ENCODE measurements around the gene KHDRBS2. TPM values are rescaled to one million over a fixed set of nuclear protein-coding genes. Genes with fewer than 3 reads are reported as not detected.

KHDRBS2 gene
- total RNA-seq, 2 experiments from 2014 or later = not detected

DNA sequence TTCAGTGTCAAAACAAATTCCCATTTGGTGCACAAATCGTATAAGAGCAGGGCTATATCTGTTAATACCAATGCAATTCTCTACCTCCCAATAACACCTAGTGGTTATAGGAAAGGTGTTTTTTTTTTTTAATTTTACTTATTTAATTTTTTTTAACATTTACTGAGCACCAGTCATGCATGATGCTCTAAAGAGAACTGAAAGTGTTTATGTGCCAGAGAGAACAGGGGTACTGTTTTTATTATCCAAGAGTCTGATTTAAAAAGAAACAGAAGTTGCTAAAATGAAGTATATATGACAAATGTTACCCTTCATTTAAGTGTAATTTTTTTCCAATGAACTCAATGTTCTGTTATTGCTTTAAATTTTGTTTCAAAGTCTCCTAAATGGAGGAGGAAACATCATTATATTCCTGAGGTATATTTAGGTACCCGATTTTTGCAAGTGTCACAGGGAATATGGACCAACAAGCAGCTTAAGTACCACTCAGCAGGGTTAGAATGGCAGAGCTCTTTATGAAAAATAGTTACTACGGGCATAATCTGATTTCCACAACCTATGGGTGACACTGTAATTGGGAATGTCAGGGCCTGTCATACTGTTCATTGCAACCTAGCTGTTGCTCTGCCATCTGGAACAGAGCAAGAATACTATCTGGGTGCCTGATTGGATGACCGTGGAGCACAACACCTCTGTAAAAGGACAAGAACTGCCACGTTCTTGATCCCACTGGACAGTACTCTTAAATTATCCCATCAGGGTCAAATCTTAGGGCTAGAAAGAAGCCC lies 195.4 kb downstream of the KHDRBS2 start:
- Mint-ChIP-seq H3K9me3 (peaks cover 20% of the 10 kb centered on the region), H3K36me3 (ENCODE audit: low read depth) (no peaks in the 10 kb centered on the region), H3K4me3 (no peak overlapping the region), H3K27ac (no peak overlapping the region), H3K27me3 (no peaks in the 10 kb centered on the region), H3K4me1 (ENCODE audit: low read depth) (no peaks in the 10 kb centered on the region)
- no peak overlapping the region for H3K27ac ChIP-seq (ENCODE audit: low read depth in 1 of 2, low read length in 2 of 2)
- no peaks in the 10 kb centered on the region for H3K4me1 ChIP-seq (ENCODE audit: insufficient read depth, low read length)
- ATAC-seq (ENCODE audit: poor library complexity) (no peak), DNase-seq (no peak)
- no peak overlapping the region for H3K4me3 ChIP-seq (ENCODE audit: low read length)
- H3K27me3 ChIP-seq (ENCODE audit: control insufficient read depth in 1 of 2, insufficient read depth in 2 of 2, low read length in 2 of 2) = no peaks in the 10 kb centered on the region
- intact Hi-C loops (cut with DNase I, micrococcal nuclease) = no loop called here
- ChIA-PET POLR2A (no interaction called here), CTCF (no interaction called here)
- TF ChIP-seq, protein P1, sequence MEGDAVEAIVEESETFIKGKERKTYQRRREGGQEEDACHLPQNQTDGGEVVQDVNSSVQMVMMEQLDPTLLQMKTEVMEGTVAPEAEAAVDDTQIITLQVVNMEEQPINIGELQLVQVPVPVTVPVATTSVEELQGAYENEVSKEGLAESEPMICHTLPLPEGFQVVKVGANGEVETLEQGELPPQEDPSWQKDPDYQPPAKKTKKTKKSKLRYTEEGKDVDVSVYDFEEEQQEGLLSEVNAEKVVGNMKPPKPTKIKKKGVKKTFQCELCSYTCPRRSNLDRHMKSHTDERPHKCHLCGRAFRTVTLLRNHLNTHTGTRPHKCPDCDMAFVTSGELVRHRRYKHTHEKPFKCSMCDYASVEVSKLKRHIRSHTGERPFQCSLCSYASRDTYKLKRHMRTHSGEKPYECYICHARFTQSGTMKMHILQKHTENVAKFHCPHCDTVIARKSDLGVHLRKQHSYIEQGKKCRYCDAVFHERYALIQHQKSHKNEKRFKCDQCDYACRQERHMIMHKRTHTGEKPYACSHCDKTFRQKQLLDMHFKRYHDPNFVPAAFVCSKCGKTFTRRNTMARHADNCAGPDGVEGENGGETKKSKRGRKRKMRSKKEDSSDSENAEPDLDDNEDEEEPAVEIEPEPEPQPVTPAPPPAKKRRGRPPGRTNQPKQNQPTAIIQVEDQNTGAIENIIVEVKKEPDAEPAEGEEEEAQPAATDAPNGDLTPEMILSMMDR (IDR thresholded peaks at IDR 0.05) = no peak
- H3K36me3 ChIP-seq (ENCODE audit: insufficient read depth, low read length) = no peaks in the 10 kb centered on the region
- peaks cover 0 to 11% of the 10 kb centered on the region in 2 experiments for H3K9me3 ChIP-seq (ENCODE audit: control insufficient read depth in 1 of 2, insufficient read depth in 1 of 2, low read length in 2 of 2)

DNA sequence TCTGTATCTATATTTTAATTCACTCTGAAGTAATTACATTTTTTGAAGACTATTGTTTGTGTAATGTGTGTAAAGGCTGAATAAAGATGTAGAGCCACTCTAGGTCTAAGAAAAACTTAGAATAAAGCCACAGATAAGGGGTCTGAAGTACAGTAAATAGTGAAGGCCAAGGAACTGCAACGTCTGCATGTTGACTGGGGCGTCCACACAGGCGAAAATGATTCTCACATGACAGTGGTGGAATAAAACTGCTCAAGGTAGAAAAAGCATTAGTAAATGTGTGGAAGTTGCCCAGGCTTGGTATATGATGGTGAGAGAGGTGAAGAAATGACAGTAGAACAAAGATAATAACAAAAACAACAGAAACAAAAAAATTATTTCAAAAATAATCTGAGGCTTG lies 196.2 kb downstream of the KHDRBS2 start:
- intact Hi-C loops (cut with DNase I, micrococcal nuclease) = no loop called here
- H3K9me3 Mint-ChIP-seq = peaks cover 17% of the 10 kb centered on the region
- Histone ChIP-seq H3K27ac (ENCODE audit: low read depth in 1 of 2, low read length in 2 of 2) (no peak overlapping the region), H3K27me3 (ENCODE audit: control insufficient read depth in 1 of 2, insufficient read depth in 2 of 2, low read length in 2 of 2) (no peaks in the 10 kb centered on the region), H3K9me3 (ENCODE audit: control insufficient read depth in 1 of 2, insufficient read depth in 1 of 2, low read length in 2 of 2) (peaks cover 0 to 11% of the 10 kb centered on the region in 2 experiments), H3K4me1 (ENCODE audit: insufficient read depth, low read length) (no peaks in the 10 kb centered on the region), H3K36me3 (ENCODE audit: insufficient read depth, low read length) (no peaks in the 10 kb centered on the region), H3K4me3 (ENCODE audit: low read length) (no peak overlapping the region)
- no peak overlapping the region for H3K27ac Mint-ChIP-seq
- no peak overlapping the region for H3K4me3 Mint-ChIP-seq
- POLR2A ChIA-PET = no interaction called here
- H3K27me3 Mint-ChIP-seq = no peaks in the 10 kb centered on the region
- no peaks in the 10 kb centered on the region for H3K4me1 Mint-ChIP-seq (ENCODE audit: low read depth)
- TF ChIP-seq, protein P1 (IDR thresholded peaks at IDR 0.05) = no peak
- CTCF ChIA-PET = no interaction called here
- no peaks in the 10 kb centered on the region for H3K36me3 Mint-ChIP-seq (ENCODE audit: low read depth)
- ATAC-seq (ENCODE audit: poor library complexity) (no peak), DNase-seq (no peak)

DNA sequence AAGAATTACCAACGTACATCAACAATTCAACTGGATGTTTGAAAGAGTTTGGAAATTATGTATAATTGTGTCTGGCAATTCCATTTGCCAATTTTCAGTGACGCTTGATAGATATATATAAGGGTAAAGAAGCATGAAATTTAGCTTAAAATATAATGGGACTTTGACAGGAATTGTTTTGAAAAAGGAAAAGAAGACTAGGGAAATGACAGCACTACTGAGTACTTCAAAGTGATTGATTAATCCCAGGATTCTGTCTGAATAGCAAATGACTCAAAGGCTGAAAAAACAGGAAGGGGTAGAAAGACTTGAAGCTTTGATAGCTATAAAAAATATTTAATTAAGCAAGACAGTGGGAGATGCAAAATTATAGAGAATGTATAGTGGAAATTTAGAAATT lies 200.0 kb downstream of the KHDRBS2 start:
- intact Hi-C loops (cut with DNase I, micrococcal nuclease) = no loop called here
- H3K4me3 Mint-ChIP-seq = no peak overlapping the region
- no peak for ATAC-seq (ENCODE audit: poor library complexity)

More for the DNA sequence above, 200.0 kb downstream of the KHDRBS2 start:
- TF ChIP-seq, protein P1 (IDR thresholded peaks at IDR 0.05) = no peak
- H3K27me3 Mint-ChIP-seq = no peaks in the 10 kb centered on the region
- no peaks in the 10 kb centered on the region for H3K4me1 Mint-ChIP-seq (ENCODE audit: low read depth)
- no peak overlapping the region for H3K4me3 ChIP-seq (ENCODE audit: low read length)
- H3K27ac ChIP-seq (ENCODE audit: low read depth in 1 of 2, low read length in 2 of 2) = no peak overlapping the region
- no peaks in the 10 kb centered on the region for H3K4me1 ChIP-seq (ENCODE audit: insufficient read depth, low read length)
- H3K36me3 ChIP-seq (ENCODE audit: insufficient read depth, low read length) = no peaks in the 10 kb centered on the region
- ChIA-PET CTCF (no interaction called here), POLR2A (no interaction called here)
- no peaks in the 10 kb centered on the region for H3K36me3 Mint-ChIP-seq (ENCODE audit: low read depth)
- H3K9me3 Mint-ChIP-seq = peaks cover 21% of the 10 kb centered on the region
- H3K27ac Mint-ChIP-seq = no peak overlapping the region
- DNase-seq = no peak
- H3K27me3 ChIP-seq (ENCODE audit: control insufficient read depth in 1 of 2, insufficient read depth in 2 of 2, low read length in 2 of 2) = no peaks in the 10 kb centered on the region
- H3K9me3 ChIP-seq (ENCODE audit: control insufficient read depth in 1 of 2, insufficient read depth in 1 of 2, low read length in 2 of 2) = peaks cover 0 to 11% of the 10 kb centered on the region in 2 experiments
